Mesothelial cell of epicardium (in vitro differentiated cells): ENCODE results near the gene S100A6. TPM values are rescaled to one million over a fixed set of nuclear protein-coding genes. Genes with fewer than 3 reads are reported as not detected.

ENCODE experiments used
- DNase-seq, 2 experiments: peaks; one replicate each; pipeline ENCODE4 v3.0.0; 2021; ENCODE audit warnings: low spot score in 2 of 2; ENCODE audit not compliant: unreplicated experiment in 2 of 2
- H3K27ac Mint-ChIP-seq: 2 replicates; pipeline ENCODE4 v1.8.0; 2021; ENCODE audit warnings: mixed read lengths
- H3K27me3 Mint-ChIP-seq: 2 replicates; pipeline ENCODE4 v1.8.0; 2021; ENCODE audit warnings: low read depth, mixed read lengths
- H3K36me3 Mint-ChIP-seq: 2 replicates; pipeline ENCODE4 v1.8.0; 2021; ENCODE audit warnings: mixed read lengths
- H3K4me1 Mint-ChIP-seq: 2 replicates; pipeline ENCODE4 v1.8.0; 2021; ENCODE audit warnings: mixed read lengths
- H3K4me3 Mint-ChIP-seq: 2 replicates; pipeline ENCODE4 v1.8.0; 2021; ENCODE audit warnings: mild to moderate bottlenecking, moderate library complexity, mixed read lengths
- H3K9me3 Mint-ChIP-seq: 2 replicates; pipeline ENCODE4 v1.8.0; 2021; ENCODE audit warnings: mixed read lengths
- CTCF ChIP-seq: fragments of 200-600 bp; sonication (generic); IDR thresholded peaks from one replicate; pipeline ENCODE4 v1.5.0; 2021; ENCODE audit warnings: antibody characterized with exemption; ENCODE audit not compliant: unreplicated experiment
- total RNA-seq: library from RNA; stranded (reverse); gene quantifications from 3 replicates; pipeline ENCODE4 v1.2.1, GENCODE V29; 2021

S100A6 gene
- total RNA-seq, 1 donor from 2014 or later: 3.9 TPM

- Mint-ChIP-seq H3K9me3 (no peaks in the 10 kb centered on the region), H3K4me1 (peaks cover 24% of the 10 kb centered on the region), H3K4me3 (no peak overlapping the region), H3K27me3 (no peaks in the 10 kb centered on the region), H3K27ac (no peak overlapping the region), H3K36me3 (no peaks in the 10 kb centered on the region)
- no peak for TF ChIP-seq CTCF
- DNase-seq: no peak
These were observed 25.7 kb upstream of the S100A6 start for GRCh38 chr1:153561466-153561985.

DNA sequence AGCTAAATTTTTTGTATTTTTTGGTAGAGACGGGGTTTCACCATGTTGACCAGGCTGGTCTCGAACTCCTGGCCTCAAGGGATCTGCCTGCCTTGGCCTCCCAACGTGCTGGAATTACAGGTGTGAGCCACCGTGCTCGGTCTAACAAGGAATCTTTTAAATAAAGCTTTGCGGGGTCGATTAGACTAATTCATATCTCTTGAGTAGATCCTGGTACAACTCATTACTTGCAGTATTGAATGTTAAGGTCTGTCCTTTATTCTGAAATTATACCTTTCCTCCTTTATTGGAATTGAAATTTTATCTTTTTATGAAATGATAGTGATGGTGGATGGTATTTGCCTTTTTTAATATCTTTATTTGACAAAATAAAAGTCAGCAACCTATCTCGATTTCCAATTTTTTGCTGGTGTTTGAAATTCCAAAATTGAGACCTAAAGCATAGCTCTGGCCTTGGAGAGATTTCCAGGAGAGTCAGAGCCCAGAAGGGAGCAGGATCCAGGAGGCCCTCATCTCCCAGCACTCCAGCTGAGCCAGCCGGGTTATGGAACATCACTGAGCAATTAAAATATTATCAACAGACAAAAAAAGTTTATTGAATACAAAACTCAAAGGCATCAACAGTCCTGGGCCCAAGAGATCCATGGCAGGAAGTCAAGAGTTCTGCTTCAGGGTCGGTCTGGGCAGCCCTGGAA, 25.1 kb upstream of the S100A6 start:
- TF ChIP-seq CTCF: no peak
- DNase-seq: no peak
- no peaks in the 10 kb centered on the region for H3K9me3 Mint-ChIP-seq
- no peak overlapping the region for H3K4me3 Mint-ChIP-seq
- no peak overlapping the region for H3K27ac Mint-ChIP-seq
- no peaks in the 10 kb centered on the region for H3K36me3 Mint-ChIP-seq
- peaks cover 20% of the 10 kb centered on the region for H3K4me1 Mint-ChIP-seq
- no peaks in the 10 kb centered on the region for H3K27me3 Mint-ChIP-seq

DNA sequence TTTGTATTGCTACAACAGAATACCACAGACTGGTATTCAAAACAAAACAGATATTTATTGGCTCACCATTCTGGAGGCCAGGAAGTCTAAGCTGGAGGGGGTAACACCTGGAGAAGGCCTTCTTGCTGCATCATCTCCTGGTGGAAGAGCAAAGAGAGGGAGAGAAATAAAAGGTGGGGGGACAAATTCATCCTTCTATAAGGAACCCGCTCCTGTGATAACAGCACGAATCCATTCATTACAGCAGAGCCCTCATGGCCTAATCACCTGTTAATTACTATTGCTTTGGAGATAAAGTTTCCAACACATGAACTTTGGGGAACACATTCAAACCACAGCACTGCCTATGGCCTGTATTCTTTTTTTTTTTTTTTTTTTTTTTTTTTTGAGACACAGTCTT, 24.4 kb upstream of the S100A6 start:
- H3K4me1 Mint-ChIP-seq: peaks cover 14% of the 10 kb centered on the region
- H3K9me3 Mint-ChIP-seq: no peaks in the 10 kb centered on the region
- no peak overlapping the region for H3K4me3 Mint-ChIP-seq
- no peaks in the 10 kb centered on the region for H3K27me3 Mint-ChIP-seq
- no peak for DNase-seq
- TF ChIP-seq CTCF: no peak
- H3K36me3 Mint-ChIP-seq: no peaks in the 10 kb centered on the region
- no peak overlapping the region for H3K27ac Mint-ChIP-seq

DNA sequence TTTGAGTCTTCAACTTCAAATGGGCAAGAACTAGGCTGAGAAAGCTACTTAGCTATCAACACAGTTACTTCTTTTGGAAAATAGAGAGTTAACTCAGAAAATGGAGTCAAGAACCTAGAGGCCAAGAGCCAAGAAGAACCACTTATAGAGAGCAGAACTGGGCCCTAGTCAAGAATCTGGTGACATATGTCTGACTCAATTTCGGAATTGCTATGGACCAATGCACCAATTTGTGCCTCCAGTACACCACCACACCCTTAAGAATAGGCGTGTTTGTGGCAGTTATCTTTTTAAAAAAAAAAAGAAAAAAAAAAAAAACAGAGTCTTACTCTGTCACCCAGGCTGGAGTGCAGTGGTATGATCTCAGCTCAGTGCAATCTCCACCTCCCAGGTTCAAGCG, 22.1 kb upstream of the S100A6 start:
- Mint-ChIP-seq H3K4me3 (no peak overlapping the region), H3K27me3 (no peaks in the 10 kb centered on the region), H3K36me3 (no peaks in the 10 kb centered on the region), H3K9me3 (no peaks in the 10 kb centered on the region), H3K4me1 (peaks cover 16% of the 10 kb centered on the region), H3K27ac (no peak overlapping the region)
- no peak for DNase-seq
- TF ChIP-seq CTCF: no peak

GRCh38 chr1:153556348-153556747, 20.6 kb upstream of the S100A6 start:
- H3K4me3 Mint-ChIP-seq: no peak overlapping the region
- no peaks in the 10 kb centered on the region for H3K9me3 Mint-ChIP-seq
- no peak for DNase-seq
- no peaks in the 10 kb centered on the region for H3K36me3 Mint-ChIP-seq
- no peak for TF ChIP-seq CTCF
- no peak overlapping the region for H3K27ac Mint-ChIP-seq
- H3K27me3 Mint-ChIP-seq: no peaks in the 10 kb centered on the region
- H3K4me1 Mint-ChIP-seq: peaks cover 16% of the 10 kb centered on the region
